Gastroesophageal sphincter (tissue), 3 donors: ENCODE results near the gene NR3C2.

Experiments
- EP300 ChIP-seq: sonication (generic); formaldehyde crosslinking; IDR thresholded peaks from one replicate; pipeline ENCODE4 v1.6.1; 2017; ENCODE audit warnings: antibody characterized with exemption, mild to moderate bottlenecking
- POLR2A ChIP-seq, 2 donors: fragments of 450-650 bp; IDR thresholded peaks; one replicate each; pipeline ENCODE4 v1.6.1; 2017; ENCODE audit warnings: antibody characterized with exemption in 2 of 2, mild to moderate bottlenecking in 2 of 2, moderate library complexity in 1 of 2
- TF ChIP-seq, protein P1 (sequence below), 4 experiments: fragments of 200-600 bp in 2 of 4; fragments of 450-650 bp in 2 of 4; sonication (generic) in 1 of 4; IDR thresholded peaks; one replicate each; pipeline ENCODE4 v1.5.1; 2017 to 2019; ENCODE audit warnings: antibody characterized with exemption in 4 of 4, mild to moderate bottlenecking in 2 of 4, moderate library complexity in 2 of 4

DNA sequence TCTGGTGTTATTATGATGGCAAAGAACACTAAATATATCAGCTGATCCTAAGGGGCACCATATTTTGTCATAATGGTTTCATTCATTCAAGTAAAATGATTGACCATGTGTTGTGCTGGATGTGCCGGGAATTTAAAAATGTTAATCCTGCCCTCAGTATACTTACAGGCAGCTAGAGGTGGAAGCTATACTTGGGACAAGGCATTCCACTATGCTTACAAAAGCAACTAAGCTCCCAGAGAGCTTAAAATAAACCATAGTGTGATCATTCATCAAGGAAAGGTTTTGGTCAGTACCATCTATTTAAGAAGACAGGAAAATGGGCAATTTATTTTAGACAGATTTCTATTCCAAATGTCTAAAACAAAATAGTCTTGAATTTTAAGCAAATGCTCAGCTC is 46.4 kb downstream of the NR3C2 start:
- TF ChIP-seq, protein P1, sequence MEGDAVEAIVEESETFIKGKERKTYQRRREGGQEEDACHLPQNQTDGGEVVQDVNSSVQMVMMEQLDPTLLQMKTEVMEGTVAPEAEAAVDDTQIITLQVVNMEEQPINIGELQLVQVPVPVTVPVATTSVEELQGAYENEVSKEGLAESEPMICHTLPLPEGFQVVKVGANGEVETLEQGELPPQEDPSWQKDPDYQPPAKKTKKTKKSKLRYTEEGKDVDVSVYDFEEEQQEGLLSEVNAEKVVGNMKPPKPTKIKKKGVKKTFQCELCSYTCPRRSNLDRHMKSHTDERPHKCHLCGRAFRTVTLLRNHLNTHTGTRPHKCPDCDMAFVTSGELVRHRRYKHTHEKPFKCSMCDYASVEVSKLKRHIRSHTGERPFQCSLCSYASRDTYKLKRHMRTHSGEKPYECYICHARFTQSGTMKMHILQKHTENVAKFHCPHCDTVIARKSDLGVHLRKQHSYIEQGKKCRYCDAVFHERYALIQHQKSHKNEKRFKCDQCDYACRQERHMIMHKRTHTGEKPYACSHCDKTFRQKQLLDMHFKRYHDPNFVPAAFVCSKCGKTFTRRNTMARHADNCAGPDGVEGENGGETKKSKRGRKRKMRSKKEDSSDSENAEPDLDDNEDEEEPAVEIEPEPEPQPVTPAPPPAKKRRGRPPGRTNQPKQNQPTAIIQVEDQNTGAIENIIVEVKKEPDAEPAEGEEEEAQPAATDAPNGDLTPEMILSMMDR (IDR thresholded peaks at IDR 0.05) = no peak
- TF ChIP-seq POLR2A (IDR thresholded peaks at IDR 0.05) = no peak
- no peak for TF ChIP-seq EP300
